Medulla oblongata (tissue), 1 donor: ENCODE measurements around the gene GPAT3.
"Not testable (repeated sequence)": the region's sequence is repeated elsewhere in the genome, so short reads cannot be mapped to it uniquely, and the experiment has no call there.

Experiments
- DNase-seq: peaks from one replicate; pipeline ENCODE4 v3.0.0-alpha.2; 2015; ENCODE audit errors: extremely low spot score

Gene GPAT3

GRCh38 chr4:83552083-83552482 lies 16.2 kb downstream of the GPAT3 start:
- no peak for DNase-seq

- no peak for DNase-seq
Measured at GRCh38 chr4:83552924-83553323, 17.0 kb downstream of the GPAT3 start.

- DNase-seq = no peak
Measured at GRCh38 chr4:83556006-83556707, 20.2 kb downstream of the GPAT3 start.

GRCh38 chr4:83556816-83557215 lies 20.9 kb downstream of the GPAT3 start:
- DNase-seq = no peak

GRCh38 chr4:83558059-83558653 lies 22.2 kb downstream of the GPAT3 start:
- DNase-seq = no peak

- DNase-seq = no peak
Measured at GRCh38 chr4:83558680-83559079, 22.8 kb downstream of the GPAT3 start.

GRCh38 chr4:83560523-83560922 lies 24.6 kb downstream of the GPAT3 start:
- DNase-seq = no peak

- no peak for DNase-seq
Measured at GRCh38 chr4:83561381-83561780, 25.5 kb downstream of the GPAT3 start.

GRCh38 chr4:83563998-83564397 lies 28.1 kb downstream of the GPAT3 start:
- no peak for DNase-seq

GRCh38 chr4:83568062-83568461 lies 32.2 kb downstream of the GPAT3 start:
- no peak for DNase-seq

- DNase-seq = no peak
Measured at GRCh38 chr4:83569429-83569828, 33.5 kb downstream of the GPAT3 start.

- peak; percentile 63 for DNase-seq
Measured at GRCh38 chr4:83569987-83570386, 34.1 kb downstream of the GPAT3 start.

GRCh38 chr4:83572848-83573247 lies 36.9 kb downstream of the GPAT3 start:
- no peak for DNase-seq

- DNase-seq = no peak
Measured at GRCh38 chr4:83574247-83574646, 38.3 kb downstream of the GPAT3 start.

GRCh38 chr4:83576237-83576636 lies 40.3 kb downstream of the GPAT3 start:
- not testable (repeated sequence) for DNase-seq

- DNase-seq = no peak
Measured at GRCh38 chr4:83581411-83582288, 45.7 kb downstream of the GPAT3 start.

GRCh38 chr4:83582289-83582785 lies 46.4 kb downstream of the GPAT3 start:
- peak; percentile 52 for DNase-seq

- no peak for DNase-seq
Measured at GRCh38 chr4:83585982-83586508, 50.1 kb downstream of the GPAT3 start.

GRCh38 chr4:83589279-83589678 lies 53.4 kb downstream of the GPAT3 start:
- no peak for DNase-seq

- DNase-seq = no peak
Measured at GRCh38 chr4:83591056-83591455, 55.1 kb downstream of the GPAT3 start.

GRCh38 chr4:83591730-83592129 lies 55.8 kb downstream of the GPAT3 start:
- no peak for DNase-seq

- no peak for DNase-seq
Measured at GRCh38 chr4:83599183-83599582, 63.3 kb downstream of the GPAT3 start.
